Activated B cell treated with CpG ODN at 0.5 μM for 24 hours (primary cell): ENCODE data around the gene ARHGAP24. TPM values are rescaled to one million over a fixed set of nuclear protein-coding genes. Genes with fewer than 3 reads are reported as not detected.
A peak's percentile ranks its signal among the peaks of the same experiment; 100 is the strongest.

Experiments
- ATAC-seq: fragments of 200-7000 bp; cut with Tn5 transposase; one replicate; pipeline ENCODE4 v1.10.0; 2021; ENCODE audit warnings: low read depth, mild to moderate bottlenecking, moderate library complexity
- CTCF ChIA-PET: fragments of 350-600 bp; sonication (Branson Sonifier 250); formaldehyde crosslinking; loops from one replicate; lab custom pipeline; 2021; ENCODE audit warnings: antibody characterized with exemption; lab: Charles Lee
- POLR2A ChIA-PET: fragments of 350-600 bp; sonication (Branson Sonifier 250); formaldehyde crosslinking; loops from one replicate; lab custom pipeline; 2021; ENCODE audit warnings: antibody characterized with exemption; lab: Charles Lee
- DNase-seq: peaks from one replicate; pipeline ENCODE4 v3.0.0; 2022
- H3K27ac Mint-ChIP-seq: one replicate; pipeline ENCODE4 v1.8.0; 2020; ENCODE audit warnings: mixed read lengths
- H3K27me3 Mint-ChIP-seq: one replicate; pipeline ENCODE4 v1.8.0; 2021; ENCODE audit warnings: mixed read lengths
- H3K36me3 Mint-ChIP-seq: one replicate; pipeline ENCODE4 v1.8.0; 2021; ENCODE audit warnings: low read depth, mixed read lengths
- H3K4me1 Mint-ChIP-seq: one replicate; pipeline ENCODE4 v1.8.0; 2021; ENCODE audit warnings: mixed read lengths
- H3K4me3 Mint-ChIP-seq: one replicate; pipeline ENCODE4 v1.8.0; 2020; ENCODE audit warnings: mild to moderate bottlenecking, mixed read lengths
- H3K9me3 Mint-ChIP-seq: one replicate; pipeline ENCODE4 v1.8.0; 2020; ENCODE audit warnings: mixed read lengths
- CTCF ChIP-seq: fragments of 200-600 bp; IDR thresholded peaks from one replicate; pipeline ENCODE4 v1.8.0; 2022; ENCODE audit warnings: antibody characterized with exemption, mild to moderate bottlenecking
- intact Hi-C: fragments of 100-400 bp; cut with micrococcal nuclease; formaldehyde crosslinking; loops from one replicate; pipeline ENCODE4 v1.15.1; 2024
- total RNA-seq: library from RNA; stranded (reverse); gene quantifications from 2 replicates; pipeline ENCODE4 v1.2.3, GENCODE V29; 2022

Gene ARHGAP24
- total RNA-seq, 1 donor from 2014 or later, result 231 TPM

- Mint-ChIP-seq H3K4me3 (no peak overlapping the region), H3K4me1 (peaks cover 52% of the 10 kb centered on the region), H3K27ac (peak overlapping the region; percentile 74), H3K9me3 (no peaks in the 10 kb centered on the region), H3K36me3 (peaks cover 31% of the 10 kb centered on the region), H3K27me3 (no peaks in the 10 kb centered on the region)
- TF ChIP-seq CTCF, result no peak
- ChIA-PET POLR2A (interaction anchor here (1.0 kb wide), 2 partner anchors 12 to 96 kb away, joined by 3 read pairs; no protein-coding TSS in a partner anchor), CTCF (no interaction called here)
- intact Hi-C loops, result loop anchor here (1.0 to 2.0 kb wide), 5 partner anchors 9 to 21 kb away; no protein-coding TSS in a partner anchor
- DNase-seq (no peak), ATAC-seq (no peak)
Measured at GRCh38 chr4:85681921-85682320, 207.0 kb downstream of the ARHGAP24 start.

GRCh38 chr4:85682391-85682790 is 207.4 kb downstream of the ARHGAP24 start:
- intact Hi-C loops, result loop anchor here (1.0 kb wide), 1 partner anchor 14 kb away; no protein-coding TSS in a partner anchor

GRCh38 chr4:85684676-85685075 is 209.7 kb downstream of the ARHGAP24 start:
- H3K4me3 Mint-ChIP-seq, result no peak overlapping the region
- DNase-seq (no peak), ATAC-seq (no peak)
- TF ChIP-seq CTCF, result no peak
- H3K36me3 Mint-ChIP-seq, result peaks cover 28% of the 10 kb centered on the region
- ChIA-PET CTCF (no interaction called here), POLR2A (interaction anchor here (1.0 to 1.1 kb wide), 2 partner anchors 49 to 53 kb away, joined by 3 read pairs; no protein-coding TSS in a partner anchor)
- no peaks in the 10 kb centered on the region for H3K27me3 Mint-ChIP-seq
- no peaks in the 10 kb centered on the region for H3K9me3 Mint-ChIP-seq
- intact Hi-C loops, result no loop called here
- no peak overlapping the region for H3K27ac Mint-ChIP-seq
- H3K4me1 Mint-ChIP-seq, result peaks cover 50% of the 10 kb centered on the region

More at GRCh38 chr4:85682391-85682790, 207.4 kb downstream of the ARHGAP24 start:
- Mint-ChIP-seq H3K36me3 (peaks cover 27% of the 10 kb centered on the region), H3K9me3 (no peaks in the 10 kb centered on the region), H3K4me1 (peaks cover 54% of the 10 kb centered on the region), H3K27me3 (no peaks in the 10 kb centered on the region), H3K27ac (peak overlapping the region; percentile 41), H3K4me3 (no peak overlapping the region)
- ChIA-PET POLR2A (no interaction called here), CTCF (no interaction called here)
- TF ChIP-seq CTCF, result no peak
- DNase-seq (no peak), ATAC-seq (no peak)

GRCh38 chr4:85686398-85686797 is 211.4 kb downstream of the ARHGAP24 start:
- H3K36me3 Mint-ChIP-seq, result peaks cover 30% of the 10 kb centered on the region
- DNase-seq (no peak), ATAC-seq (no peak)
- no peak overlapping the region for H3K4me3 Mint-ChIP-seq
- no peaks in the 10 kb centered on the region for H3K27me3 Mint-ChIP-seq
- peaks cover 45% of the 10 kb centered on the region for H3K4me1 Mint-ChIP-seq
- intact Hi-C loops, result no loop called here
- no peak overlapping the region for H3K27ac Mint-ChIP-seq
- ChIA-PET CTCF (no interaction called here), POLR2A (no interaction called here)
- TF ChIP-seq CTCF, result no peak
- peaks cover 4% of the 10 kb centered on the region for H3K9me3 Mint-ChIP-seq

GRCh38 chr4:85688055-85688740 is 213.2 kb downstream of the ARHGAP24 start:
- POLR2A ChIA-PET, result interaction anchor here (1.1 kb wide), 1 partner anchor 28 kb away, joined by 7 read pairs; no protein-coding TSS in a partner anchor
- H3K27me3 Mint-ChIP-seq, result no peaks in the 10 kb centered on the region
- no peak for TF ChIP-seq CTCF
- peak overlapping the region; percentile 3 for H3K27ac Mint-ChIP-seq
- CTCF ChIA-PET, result no interaction called here
- peaks cover 47% of the 10 kb centered on the region for H3K4me1 Mint-ChIP-seq
- intact Hi-C loops, result loop anchor here (1.0 kb wide), 1 partner anchor 14 kb away; no protein-coding TSS in a partner anchor
- H3K4me3 Mint-ChIP-seq, result no peak overlapping the region
- DNase-seq (no peak), ATAC-seq (no peak)
- peaks cover 36% of the 10 kb centered on the region for H3K36me3 Mint-ChIP-seq
- H3K9me3 Mint-ChIP-seq, result peaks cover 4% of the 10 kb centered on the region
